Endothelial cell (in vitro differentiated cells): ENCODE measurements around the gene VPS33B. TPM values are rescaled to one million over a fixed set of nuclear protein-coding genes. Genes with fewer than 3 reads are reported as not detected.

Source experiments
- DNase-seq: peaks from one replicate; pipeline ENCODE4 v3.0.0; 2021; ENCODE audit warnings: low spot score
- H3K27ac Mint-ChIP-seq: one replicate; pipeline ENCODE4 v1.8.0; 2021; ENCODE audit warnings: mixed read lengths, inconsistent platforms; ENCODE audit not compliant: unreplicated experiment
- H3K27me3 Mint-ChIP-seq: one replicate; pipeline ENCODE4 v1.8.0; 2021; ENCODE audit warnings: mild to moderate bottlenecking, moderate library complexity, mixed read lengths, inconsistent platforms; ENCODE audit not compliant: unreplicated experiment
- H3K36me3 Mint-ChIP-seq: one replicate; pipeline ENCODE4 v1.8.0; 2021; ENCODE audit warnings: mild to moderate bottlenecking, low read depth, mixed read lengths, inconsistent platforms; ENCODE audit not compliant: unreplicated experiment
- H3K4me1 Mint-ChIP-seq: one replicate; pipeline ENCODE4 v1.8.0; 2021; ENCODE audit warnings: mild to moderate bottlenecking, mixed read lengths, inconsistent platforms; ENCODE audit not compliant: unreplicated experiment
- H3K4me3 Mint-ChIP-seq: one replicate; pipeline ENCODE4 v1.8.0; 2021; ENCODE audit warnings: mild to moderate bottlenecking, mixed read lengths, inconsistent platforms; ENCODE audit not compliant: unreplicated experiment
- H3K9me3 Mint-ChIP-seq: one replicate; pipeline ENCODE4 v1.8.0; 2021; ENCODE audit warnings: mixed read lengths, inconsistent platforms; ENCODE audit not compliant: unreplicated experiment
- total RNA-seq: library from RNA; stranded (reverse); fragmentation: NEBNext Ultra II Directional; extraction: Animal tissue kit (Norgen Biotek cat#: 25700); gene quantifications from one replicate; pipeline ENCODE4 v1.2.1, GENCODE V29; 2021; ENCODE audit not compliant: unreplicated experiment
- TF ChIP-seq, protein P1 (sequence below): fragments of 200-600 bp; sonication (generic); IDR thresholded peaks from one replicate; pipeline ENCODE4 v1.5.0; 2021; ENCODE audit warnings: antibody characterized with exemption; ENCODE audit not compliant: unreplicated experiment

Gene VPS33B
- total RNA-seq, 1 donor from 2014 or later = 16.0 TPM

- Mint-ChIP-seq H3K4me1 (peaks cover 2% of the 10 kb centered on the region), H3K4me3 (peak overlapping the region; percentile 86), H3K36me3 (peaks cover 9% of the 10 kb centered on the region), H3K27ac (no peak overlapping the region), H3K9me3 (no peaks in the 10 kb centered on the region), H3K27me3 (peaks cover 16% of the 10 kb centered on the region)
- no peak for DNase-seq
- TF ChIP-seq, protein P1, sequence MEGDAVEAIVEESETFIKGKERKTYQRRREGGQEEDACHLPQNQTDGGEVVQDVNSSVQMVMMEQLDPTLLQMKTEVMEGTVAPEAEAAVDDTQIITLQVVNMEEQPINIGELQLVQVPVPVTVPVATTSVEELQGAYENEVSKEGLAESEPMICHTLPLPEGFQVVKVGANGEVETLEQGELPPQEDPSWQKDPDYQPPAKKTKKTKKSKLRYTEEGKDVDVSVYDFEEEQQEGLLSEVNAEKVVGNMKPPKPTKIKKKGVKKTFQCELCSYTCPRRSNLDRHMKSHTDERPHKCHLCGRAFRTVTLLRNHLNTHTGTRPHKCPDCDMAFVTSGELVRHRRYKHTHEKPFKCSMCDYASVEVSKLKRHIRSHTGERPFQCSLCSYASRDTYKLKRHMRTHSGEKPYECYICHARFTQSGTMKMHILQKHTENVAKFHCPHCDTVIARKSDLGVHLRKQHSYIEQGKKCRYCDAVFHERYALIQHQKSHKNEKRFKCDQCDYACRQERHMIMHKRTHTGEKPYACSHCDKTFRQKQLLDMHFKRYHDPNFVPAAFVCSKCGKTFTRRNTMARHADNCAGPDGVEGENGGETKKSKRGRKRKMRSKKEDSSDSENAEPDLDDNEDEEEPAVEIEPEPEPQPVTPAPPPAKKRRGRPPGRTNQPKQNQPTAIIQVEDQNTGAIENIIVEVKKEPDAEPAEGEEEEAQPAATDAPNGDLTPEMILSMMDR = no peak
Observed at GRCh38 chr15:90957791-90958190, 64.6 kb downstream of the VPS33B start.

GRCh38 chr15:90957031-90957790 lies 65.2 kb downstream of the VPS33B start:
- Mint-ChIP-seq H3K27me3 (peaks cover 16% of the 10 kb centered on the region), H3K4me3 (peak overlapping the region; percentile 86), H3K4me1 (peaks cover 2% of the 10 kb centered on the region), H3K9me3 (no peaks in the 10 kb centered on the region), H3K36me3 (peaks cover 14% of the 10 kb centered on the region), H3K27ac (no peak overlapping the region)
- DNase-seq = peak; percentile 41
- TF ChIP-seq, protein P1 = no peak

DNA sequence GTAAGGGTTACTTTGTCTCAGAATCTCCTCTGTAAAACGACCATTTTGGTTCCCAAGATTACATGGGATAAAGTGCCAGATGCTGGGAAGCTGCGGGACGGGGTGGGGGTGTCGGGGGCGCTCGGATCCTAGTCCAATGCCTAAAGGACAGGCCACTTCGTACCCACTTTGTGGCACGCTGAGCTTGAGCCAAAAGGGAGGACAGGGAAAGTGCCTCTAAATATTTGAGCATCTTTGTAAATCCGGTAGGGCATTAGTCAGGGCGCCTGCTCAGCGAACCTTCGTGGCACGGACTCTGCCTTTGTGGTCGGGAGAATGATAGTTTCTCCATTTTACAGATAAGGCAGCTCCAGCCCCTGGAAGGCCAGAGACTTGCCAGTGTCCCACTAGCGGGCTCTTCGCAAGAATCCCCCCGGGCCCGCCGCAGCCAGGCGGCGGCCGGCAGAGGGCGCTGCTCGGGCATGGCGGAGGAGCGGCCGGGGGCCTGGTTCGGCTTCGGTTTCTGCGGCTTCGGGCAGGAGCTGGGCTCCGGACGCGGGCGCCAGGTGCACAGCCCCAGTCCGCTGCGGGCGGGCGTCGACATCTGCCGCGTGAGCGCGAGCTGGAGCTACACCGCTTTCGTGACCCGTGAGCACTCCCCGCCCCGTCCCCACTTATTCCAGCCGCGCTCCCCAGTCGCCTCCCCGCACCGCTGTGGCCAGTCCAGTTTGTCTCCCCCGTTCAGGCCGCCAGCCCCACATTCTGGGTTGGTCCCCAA lies 65.9 kb downstream of the VPS33B start:
- Mint-ChIP-seq H3K27me3 (peaks cover 12% of the 10 kb centered on the region), H3K4me3 (no peak overlapping the region), H3K9me3 (no peaks in the 10 kb centered on the region), H3K36me3 (peaks cover 19% of the 10 kb centered on the region), H3K4me1 (peaks cover 2% of the 10 kb centered on the region), H3K27ac (no peak overlapping the region)
- TF ChIP-seq, protein P1 = peak; percentile 95
- DNase-seq = peak; percentile 96

DNA sequence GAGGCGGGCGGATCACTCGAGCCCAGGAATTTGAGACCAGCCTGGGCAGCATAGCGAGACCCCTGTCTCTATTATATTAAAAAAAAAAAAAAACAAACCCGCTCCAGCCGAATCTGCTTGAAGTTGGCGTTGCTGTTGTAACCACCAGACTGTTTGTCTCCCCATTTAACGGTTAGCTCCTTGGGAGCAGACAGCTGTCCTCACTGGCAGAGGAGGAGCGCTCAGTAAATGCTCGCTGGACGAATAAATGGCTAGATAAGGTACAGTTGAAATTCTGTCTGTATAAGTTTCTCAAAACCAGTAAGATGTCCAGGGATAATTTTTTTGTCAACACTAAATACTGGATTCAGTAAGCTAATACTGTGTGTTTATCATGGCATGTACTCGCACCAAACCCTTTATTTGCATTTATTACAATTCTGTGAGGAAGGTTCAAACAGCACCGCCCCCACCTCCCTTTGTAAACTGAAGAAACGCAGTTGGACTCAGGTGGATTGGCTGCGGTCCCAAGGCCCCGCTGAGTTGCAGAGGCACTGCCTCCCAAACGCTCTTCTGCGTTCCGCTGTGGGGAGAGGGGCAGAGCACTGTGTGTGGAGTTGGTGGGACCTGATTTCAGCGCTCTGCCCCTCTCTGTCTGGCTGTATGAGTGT lies 66.6 kb downstream of the VPS33B start:
- Mint-ChIP-seq H3K36me3 (peaks cover 15% of the 10 kb centered on the region), H3K4me1 (peaks cover 2% of the 10 kb centered on the region), H3K9me3 (no peaks in the 10 kb centered on the region), H3K27ac (peak overlapping the region; percentile 42), H3K27me3 (peaks cover 12% of the 10 kb centered on the region), H3K4me3 (no peak overlapping the region)
- TF ChIP-seq, protein P1 = no peak
- DNase-seq = no peak
